Superior temporal gyrus (tissue), 1 donor: ENCODE results near the gene KIF2A.

Experiments
- DNase-seq: peaks from one replicate; pipeline ENCODE4 v3.0.0-alpha.2; 2016; ENCODE audit errors: extremely low spot score

Gene KIF2A

DNA sequence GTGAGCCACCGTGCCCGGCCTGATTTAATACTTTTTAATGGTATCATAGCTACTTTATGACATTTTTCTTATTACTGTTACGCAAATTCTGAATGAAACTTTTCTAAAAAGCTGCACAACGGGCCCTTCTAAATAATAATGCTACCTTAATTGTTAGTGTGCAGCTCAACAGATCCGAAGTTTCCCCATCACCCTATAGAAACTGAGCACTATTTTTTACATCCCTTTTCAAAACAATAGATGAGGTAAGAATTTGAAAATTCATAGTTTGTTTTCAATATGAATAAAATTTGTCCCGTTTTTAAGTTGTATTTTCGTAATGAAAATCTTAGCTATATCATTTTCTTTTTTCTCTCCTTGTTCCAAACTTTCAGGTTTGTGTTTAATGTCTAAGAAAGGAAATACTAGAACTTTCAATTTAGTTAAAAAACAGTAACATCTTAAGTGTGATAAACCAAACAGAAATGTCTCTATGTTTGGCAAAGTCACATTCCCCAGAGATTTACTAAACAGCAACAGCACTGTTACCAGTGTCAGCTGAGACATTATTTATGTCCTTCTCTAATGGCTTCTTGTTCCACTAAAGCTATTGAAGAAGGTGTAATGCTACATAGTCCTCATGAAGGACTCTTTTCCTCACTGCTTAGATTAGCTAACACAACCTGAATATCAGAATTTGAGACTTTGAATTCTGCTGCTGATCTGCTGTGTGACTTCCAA is 22.9 kb downstream of the KIF2A start:
- peak; percentile 72 for DNase-seq

DNA sequence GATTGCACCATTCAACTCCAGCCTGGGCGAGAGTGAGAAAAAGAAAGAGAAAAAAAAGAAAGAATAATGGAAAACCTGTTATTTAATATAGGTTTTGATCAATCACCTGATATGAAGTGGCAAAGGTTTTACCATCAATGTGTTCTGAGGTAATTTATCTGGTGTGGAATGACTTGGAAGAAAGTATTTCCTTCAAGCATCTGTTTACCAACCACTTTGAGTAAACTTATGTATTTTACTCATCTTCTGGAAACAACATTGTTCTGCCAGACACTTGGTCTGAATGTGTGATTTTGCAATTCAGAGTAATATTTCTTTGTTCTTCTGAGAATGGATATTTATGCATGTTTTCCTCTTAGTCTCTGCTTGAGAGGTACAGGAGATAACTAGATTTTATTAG is 24.3 kb downstream of the KIF2A start:
- DNase-seq, result no peak

DNA sequence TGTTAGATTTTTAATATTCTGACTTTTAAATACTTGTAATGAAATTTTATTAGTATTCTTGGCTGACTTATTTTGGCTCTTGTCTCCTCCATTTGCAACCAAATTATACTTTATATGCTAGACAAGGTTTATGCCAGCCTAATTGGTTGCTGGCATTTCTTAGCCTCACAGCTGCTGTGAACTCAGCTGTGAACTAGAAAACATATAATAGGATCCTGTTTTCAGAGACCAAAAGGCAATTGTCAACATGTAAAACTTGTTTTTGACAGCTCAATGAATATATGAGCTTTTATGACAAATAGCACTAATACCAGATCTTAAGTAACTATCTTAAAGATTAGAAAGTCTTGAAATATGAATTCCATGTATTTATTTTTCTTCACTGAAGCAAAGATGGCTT is 25.9 kb downstream of the KIF2A start:
- DNase-seq, result peak; percentile 89

DNA sequence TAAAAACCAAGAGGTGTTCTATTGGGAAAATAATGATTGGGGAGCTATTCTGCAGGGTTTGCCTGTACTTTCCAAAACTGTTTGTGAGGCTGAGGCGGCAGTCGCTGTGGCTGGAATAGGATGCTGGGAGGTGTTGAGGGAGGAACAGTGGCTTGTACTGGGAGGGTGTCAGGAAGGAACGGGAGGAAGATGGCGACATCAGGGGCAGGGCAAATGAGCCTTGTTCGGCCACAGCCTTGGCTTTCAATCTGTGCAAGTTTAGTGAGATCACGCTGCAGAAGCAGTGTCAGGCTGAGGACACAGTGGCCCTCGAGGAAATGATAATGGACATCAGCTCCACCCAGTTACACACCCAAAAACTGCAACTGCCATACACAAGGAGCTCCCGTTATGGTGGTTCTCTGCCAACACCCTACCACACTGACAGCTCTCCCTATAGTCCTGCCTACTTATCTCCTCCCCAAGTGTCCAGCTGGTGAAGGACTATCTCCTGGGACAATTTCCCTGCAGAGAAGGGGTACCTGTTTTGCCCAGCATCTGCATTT is 27.3 kb downstream of the KIF2A start:
- no peak for DNase-seq

DNA sequence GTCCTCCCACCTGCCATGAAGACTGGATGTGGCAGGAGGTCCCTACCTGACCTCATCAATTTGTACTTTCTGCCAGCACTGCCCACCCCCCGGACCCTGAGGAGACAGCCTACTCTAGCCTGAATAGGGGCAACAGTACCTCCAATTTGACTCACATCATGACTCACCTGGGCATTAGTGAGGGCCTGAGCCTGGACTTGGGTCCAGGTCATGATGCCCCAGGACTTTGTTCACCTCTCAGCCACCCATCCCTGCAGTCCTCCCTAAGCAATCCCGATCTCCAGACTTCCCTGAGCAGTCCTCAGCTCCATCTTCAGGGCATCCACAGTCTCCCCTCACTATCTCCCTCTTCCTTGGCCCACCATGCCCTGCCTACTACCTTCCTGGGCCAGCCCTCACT is 28.1 kb downstream of the KIF2A start:
- no peak for DNase-seq

DNA sequence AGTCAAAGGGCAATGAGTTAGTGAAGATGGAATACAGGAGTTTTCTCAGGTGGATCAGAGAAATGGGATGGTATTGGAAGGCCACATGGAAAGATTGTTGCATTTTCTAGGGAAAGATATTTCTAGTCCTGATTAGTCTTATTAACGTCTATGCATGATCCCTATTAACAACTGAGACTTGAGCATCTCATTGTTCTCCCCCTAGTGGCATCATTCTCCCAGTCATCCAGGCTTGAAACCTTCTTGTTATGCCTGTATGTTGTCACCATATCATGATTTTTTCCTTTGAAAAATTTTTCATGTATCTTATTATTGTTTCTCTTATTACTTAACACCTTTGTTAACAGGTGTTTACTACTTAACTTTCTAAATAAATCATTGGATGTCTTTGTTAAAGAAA is 34.4 kb downstream of the KIF2A start:
- DNase-seq, result peak; percentile 78

DNA sequence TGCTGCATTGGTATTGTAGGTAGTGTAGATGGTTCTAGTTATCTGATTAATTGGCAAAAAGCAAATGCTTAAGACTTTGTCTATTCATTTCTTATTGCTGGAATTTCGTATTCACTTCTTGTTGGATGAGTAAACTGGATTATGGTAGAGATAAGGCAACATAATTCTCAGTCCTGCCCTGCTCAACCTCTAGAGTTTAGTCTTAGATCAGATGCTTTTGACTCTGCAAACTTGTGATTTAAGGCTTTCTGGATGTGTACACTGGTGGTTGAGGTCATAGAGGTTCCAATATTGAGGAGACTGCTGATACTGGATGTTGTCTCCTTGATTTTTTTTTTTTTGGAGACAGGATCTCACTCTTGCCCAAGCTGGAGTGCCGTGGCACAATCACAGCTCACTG is 35.0 kb downstream of the KIF2A start:
- DNase-seq, result no peak

DNA sequence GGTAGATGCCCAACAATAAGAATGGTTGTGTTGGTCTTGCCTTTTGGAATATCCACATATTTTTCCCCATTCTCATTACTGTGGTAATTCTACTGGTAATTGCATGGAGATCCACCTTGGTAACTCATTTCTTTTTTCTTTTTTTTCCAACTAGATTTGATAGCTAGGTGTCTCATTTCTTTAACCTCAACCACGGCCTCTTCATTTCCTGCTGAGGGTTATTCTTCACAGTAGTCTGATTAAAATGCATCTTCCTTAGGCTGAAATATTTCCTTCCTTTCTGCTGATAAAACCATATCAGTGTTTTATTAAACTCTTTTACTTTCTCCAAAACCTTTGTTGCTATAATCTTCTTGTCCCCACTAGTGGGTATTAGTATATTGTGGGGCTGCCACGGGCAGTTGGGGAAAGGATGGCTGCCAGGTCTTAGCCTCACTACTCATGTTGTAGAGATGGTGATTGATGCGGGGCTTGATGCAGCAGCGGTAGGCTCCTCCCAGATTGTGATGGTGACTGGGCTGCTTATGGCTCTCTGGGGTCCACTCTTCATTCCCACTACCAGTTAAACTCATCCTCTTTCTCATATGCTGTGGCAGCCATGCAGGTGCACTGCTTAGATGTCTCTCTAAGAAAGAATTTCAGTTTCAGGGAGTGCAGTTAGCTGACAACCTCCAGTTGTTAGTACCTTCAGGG is 35.9 kb downstream of the KIF2A start:
- DNase-seq, result no peak

DNA sequence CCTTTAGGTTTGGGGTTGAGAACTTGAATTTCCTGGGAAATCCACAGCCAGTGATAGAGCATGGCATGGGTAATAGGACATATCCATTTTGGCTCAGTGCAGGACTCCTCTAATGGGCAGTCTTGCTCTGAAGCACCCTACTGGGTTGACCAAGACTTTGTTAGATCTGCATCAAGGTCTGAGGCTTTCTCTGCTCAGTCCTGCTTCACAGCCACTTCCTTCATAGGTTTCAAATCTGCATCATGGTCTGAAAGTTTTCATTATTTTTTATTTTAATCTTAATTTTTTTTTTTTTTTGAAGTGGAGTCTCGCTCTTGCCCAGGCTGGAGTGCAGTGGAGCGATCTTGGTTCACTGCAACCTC is 36.5 kb downstream of the KIF2A start:
- no peak for DNase-seq

DNA sequence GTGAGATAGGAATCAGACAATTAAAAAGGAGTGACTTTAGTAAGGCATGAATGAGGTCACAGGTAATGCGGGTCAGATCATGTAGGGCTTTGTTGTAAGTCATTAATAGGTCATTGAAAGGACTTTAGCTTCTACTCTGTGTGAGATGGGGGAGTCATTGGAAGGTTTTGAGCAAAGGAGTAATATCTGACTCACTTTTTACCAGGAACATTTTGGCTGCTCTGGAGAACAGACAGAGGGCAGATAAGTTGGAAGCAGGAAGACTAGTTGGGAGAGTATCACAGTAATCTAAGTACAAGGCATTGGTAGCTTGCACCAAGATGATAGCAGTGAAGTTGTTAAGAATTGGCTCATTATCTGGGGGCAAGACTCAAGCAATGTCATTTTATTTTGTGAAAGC is 37.4 kb downstream of the KIF2A start:
- DNase-seq, result no peak

DNA sequence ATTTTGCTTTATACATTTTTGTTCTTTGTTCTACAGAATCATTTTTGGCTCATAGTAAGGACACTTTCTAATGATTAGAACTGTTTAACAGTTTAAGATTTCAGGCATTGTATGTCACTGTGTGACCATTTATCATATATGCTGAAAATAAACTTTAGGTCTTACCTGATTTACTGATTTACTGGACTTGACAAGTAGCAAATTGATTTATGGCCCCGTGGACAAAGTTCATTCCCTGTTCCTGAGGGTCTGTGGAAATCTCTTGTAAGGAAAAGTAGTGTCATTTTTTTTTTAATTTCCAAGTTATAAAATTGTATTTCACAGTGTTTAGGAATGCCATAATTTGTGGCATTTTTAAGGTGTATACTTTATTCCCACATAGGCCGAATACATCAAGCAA is 40.7 kb downstream of the KIF2A start:
- no peak for DNase-seq

DNA sequence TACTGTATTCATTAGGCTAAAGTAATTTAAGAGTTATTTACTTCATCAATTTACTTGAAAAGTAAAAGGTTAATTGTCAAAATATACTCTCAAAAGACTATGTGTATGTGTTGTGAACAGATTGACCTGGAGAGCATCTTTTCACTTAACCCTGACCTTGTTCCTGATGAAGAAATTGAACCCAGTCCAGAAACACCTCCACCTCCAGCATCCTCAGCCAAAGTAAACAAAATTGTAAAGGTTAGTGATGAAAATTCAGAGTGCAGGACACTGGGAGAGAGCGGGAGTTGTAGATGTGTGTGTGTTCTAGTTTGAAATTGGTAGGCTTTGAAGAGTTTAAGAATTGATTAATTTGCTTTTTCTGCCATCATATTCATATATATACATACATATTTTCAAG is 41.9 kb downstream of the KIF2A start:
- no peak for DNase-seq

DNA sequence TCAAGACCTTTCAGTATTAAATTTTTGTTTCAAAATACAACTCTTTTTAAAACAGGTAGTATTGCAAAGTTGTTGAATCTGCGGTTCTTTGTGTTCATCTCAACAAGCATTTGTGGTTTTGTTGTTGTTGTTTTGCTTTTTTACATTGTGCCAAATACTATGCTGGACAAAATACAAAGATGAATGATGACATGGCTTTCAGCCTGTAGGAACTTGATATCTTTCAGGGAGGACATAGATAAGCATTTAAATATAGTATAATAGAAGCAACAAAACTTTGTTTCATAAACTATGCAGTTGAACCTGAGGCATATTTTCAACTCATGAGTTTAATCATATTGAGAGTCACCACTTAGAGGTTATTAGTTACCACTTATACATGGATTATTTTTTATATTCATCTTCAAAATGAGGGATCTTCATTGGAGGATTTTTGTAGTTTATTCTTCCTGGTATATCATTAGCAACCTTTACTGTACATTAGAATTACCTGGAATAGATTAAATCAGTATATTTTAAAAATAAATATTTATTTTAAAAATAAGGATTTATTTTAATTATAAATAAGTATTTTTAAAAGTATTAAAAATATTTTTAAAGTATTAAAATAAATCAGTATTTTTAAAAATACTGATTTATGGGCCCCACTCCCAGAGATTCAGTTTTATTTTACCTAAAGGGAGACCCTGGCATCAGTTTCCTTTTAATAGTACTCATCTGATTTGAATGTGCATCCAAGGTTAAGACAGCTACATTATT is 42.9 kb downstream of the KIF2A start:
- no peak for DNase-seq

DNA sequence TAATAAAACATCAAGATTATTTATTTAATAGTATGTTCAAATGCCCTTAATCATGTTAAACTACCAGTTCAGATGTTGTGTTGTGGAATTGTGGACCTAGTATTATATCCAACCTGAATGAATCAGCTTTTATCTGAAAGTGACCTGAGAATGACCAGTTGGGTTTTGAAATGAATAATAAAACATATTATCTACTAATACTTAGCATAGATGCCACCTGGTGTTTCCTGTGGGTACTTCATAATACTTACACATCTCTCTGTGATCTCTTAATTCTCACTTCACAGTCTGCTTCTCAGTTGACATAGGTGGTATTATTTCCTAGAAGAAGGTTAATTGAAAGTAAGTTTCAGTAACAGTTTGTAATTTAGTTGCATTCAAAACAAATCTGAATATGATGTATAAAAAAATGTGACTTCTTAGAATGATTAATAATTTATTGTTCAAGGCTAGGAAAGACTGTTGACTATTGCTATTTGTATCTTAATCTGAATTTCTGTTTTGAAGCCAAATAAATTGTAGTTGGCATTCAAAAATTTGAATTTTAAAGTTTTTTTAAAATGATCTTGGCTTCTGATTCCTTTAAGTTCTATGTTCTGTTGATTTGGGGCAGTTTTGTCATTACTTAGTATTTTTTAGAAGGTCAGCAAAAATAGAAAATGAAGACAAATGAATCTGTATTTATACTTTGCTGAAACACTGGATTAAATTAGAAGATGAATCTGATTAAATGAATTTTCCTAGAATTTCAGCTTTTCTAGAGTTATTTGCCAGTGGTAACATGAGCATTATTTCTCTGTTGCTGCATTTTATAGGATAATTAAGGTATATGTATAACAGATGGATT is 48.2 kb downstream of the KIF2A start:
- DNase-seq, result peak; percentile 89

DNA sequence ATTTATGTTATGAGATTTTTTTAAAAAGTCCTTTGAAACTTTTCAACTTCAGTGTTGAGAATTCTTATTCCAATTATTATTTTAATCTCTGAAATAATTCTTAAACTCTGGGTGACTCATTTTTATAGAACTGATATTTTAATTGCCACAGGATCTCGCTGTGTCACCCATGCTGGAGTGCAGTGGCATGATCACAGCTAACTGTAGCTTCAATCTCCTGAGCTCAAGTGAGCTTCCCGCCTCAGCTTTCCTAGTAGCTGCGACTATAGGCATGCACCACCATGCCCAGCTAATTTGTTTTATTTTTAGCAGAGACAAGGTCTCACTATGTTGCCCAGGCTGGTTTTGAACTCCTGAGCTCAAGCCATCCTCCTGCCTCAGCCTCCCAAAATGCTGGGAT is 56.7 kb downstream of the KIF2A start:
- DNase-seq, result no peak

DNA sequence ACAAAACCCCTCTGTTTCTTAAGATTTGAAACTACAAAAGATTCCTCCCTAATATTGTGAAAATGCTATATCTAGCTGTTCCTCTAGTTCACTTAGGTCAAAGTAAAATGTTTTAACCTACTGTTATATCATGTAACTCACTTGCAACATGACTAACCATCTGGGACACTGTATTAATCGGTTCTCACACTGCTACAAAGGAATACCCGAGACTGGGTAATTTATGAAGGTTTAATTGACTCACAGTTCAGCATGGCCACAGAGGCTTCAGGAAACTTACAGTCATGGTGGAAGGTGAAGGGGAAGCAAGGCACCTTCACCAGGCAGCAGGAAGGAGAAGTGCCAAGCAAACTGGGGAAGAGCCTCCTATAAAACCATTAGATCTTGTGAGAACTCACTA is 63.0 kb downstream of the KIF2A start:
- DNase-seq, result no peak

DNA sequence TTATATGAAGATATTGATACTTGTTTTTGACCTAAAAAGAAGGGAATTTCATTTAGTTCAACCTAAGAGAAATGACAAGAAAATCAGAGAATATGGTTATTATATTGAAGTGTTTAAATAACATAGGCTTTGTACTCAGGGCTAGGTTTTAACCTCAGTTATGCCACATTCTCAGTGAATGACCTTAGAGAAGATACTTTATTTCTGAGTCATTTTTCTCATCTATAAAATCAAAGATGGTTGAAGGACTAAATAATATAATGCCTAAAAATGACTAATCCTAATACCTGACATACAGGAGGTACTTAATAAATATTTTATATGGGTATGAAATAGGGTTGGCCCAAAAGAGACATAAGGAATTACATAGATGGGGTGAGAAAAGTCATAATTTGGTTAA is 65.4 kb downstream of the KIF2A start:
- no peak for DNase-seq

DNA sequence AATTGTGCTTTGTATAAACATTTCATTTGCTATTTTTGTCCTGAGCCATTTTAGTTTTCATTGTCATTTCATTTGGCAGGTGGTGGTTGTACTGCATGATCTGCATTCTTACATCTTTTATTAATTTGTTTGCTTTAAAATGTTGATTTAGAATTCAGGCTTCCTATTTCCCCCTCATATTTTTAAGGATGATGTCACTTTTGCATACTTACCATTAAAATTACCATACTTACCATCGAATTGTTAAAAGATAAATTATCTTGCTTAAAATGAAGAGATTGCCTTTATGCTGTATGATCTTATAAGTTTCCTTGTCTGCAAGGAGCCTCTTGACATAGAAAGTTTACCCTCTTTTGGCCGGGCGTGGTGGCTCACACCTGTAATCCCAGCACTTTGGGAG is 66.6 kb downstream of the KIF2A start:
- no peak for DNase-seq

DNA sequence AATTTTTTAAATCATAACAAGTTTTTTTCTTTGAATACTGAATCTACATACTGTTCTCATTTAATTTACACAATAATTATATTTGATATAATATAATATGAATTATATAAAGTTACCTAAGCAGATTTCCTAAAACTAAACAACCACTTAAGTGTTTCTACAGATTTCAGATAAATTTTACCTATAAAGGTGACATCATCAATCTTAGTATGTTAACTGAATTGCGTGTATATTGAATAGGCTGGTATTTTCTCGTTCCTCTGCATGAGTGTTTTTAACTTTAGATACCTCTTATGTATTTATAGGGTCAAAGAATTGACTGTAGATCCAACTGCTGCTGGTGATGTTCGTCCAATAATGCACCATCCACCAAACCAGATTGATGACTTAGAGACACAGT is 67.4 kb downstream of the KIF2A start:
- DNase-seq, result no peak

DNA sequence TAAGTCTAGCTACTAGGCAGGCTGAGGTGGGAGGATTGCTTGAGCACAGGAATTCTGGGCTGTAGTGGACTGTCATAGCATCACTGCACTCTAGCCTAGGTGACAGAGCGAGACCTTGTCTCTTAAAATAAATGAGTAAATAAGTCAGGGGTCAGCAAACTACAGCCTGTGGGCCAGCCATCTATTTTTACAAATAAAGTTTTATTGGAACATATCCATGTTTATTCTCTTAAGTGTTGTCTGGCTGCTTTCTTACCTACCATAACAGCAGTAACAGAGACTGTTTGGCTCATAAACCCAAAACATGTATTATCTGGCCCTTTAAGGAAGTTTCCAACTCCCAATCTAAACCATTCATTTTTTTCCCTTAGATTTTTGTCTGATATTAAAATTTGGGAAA is 68.1 kb downstream of the KIF2A start:
- no peak for DNase-seq

DNA sequence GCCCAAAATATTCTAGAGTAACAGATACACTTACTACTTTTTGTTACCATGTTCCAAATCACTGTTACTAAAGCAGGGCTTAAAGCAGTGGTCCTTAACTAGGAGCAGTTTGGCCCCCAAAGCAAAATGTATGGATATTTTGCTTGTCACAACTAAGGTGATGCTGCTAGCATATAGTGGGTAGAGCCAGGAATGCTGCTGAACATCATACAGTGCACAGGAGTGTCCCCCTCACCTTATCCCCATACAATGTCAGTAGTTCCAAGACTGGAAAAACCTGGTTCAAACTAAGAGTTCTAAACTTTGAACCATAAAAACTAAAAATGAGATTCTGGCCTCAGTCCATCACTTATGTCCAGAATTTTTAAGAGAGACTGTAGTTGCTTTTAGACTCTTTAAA is 69.6 kb downstream of the KIF2A start:
- DNase-seq, result no peak

DNA sequence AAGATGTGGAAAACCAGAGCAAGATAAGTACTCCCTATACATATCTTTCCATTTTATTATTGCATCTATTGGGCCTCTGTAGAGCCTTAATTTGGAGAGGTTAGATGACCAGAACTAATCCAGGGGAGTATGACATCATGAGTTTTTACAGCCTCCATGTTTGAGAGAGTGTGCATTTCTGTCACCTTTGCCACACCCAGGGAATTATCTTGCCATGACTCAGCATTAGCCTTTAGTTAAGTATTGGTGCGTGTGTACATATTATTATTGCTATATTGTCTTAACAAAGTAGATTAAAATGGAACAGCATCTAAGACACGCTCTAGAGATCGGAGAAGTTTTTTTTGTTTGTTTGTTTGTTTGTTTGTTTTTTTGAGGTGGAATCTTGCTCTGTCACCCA is 70.1 kb downstream of the KIF2A start:
- DNase-seq, result no peak
